ENCODE results near the gene PKN2.
"Not testable (repeated sequence)": the region's sequence is repeated elsewhere in the genome, so short reads cannot be mapped to it uniquely, and the experiment has no call there.

Gene PKN2

DNA sequence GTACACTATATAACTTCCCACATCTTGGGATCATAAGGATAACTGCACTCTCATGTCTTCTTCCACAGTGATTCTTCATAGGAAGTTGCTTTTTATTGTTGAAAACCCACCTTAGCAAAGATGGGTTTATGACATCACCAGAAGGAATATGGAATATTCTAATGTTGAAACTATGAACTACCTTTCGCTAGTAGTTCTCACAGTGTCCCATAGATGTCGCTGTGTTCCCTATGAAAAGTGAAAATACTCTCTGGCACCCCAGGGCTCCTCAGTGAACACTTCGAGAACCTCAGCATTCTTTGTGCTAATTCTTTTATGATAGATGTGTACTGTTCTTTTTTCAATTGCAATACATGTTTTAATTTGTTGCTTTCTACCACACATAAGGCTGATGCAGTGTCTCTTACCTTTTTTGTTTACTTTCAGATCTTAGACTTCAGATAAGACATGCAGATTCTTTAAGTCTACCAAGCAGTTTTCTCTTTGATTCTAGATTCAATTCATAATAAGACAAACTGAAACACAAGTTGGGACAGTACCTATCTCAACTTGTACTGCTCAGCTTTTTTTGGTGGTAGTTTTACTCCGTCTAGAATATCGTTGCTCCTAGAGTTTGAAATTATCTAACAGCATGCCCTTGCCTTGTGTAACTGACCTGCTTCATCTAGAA lies 116.4 kb downstream of the PKN2 start:
- peak; percentile 71 for DNase-seq

- DNase-seq: peak; percentile 61
Measured at GRCh38 chr1:88801575-88802208, 117.6 kb downstream of the PKN2 start.

- no peak for DNase-seq
Measured at GRCh38 chr1:88802404-88802803, 118.3 kb downstream of the PKN2 start.

GRCh38 chr1:88802950-88803349 lies 118.9 kb downstream of the PKN2 start:
- no peak for DNase-seq

DNA sequence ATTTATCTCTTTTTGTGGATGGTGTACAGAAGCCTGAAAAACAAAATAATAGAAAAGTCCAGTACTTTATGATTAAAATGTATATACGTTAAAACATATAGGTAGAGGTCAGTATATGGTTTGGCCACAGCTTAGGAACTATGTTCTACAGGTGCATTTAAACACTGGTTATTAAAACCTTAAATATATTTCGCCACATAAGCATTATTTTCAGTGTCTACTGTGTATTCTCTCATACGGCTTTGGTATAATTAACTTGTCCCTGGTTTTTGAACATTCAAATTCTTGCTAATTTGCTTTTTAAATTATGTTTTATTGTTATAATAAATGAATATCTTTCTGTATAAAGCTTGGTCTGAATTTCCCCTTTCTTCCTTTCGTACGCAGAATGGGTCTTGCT lies 119.4 kb downstream of the PKN2 start:
- no peak for DNase-seq

DNA sequence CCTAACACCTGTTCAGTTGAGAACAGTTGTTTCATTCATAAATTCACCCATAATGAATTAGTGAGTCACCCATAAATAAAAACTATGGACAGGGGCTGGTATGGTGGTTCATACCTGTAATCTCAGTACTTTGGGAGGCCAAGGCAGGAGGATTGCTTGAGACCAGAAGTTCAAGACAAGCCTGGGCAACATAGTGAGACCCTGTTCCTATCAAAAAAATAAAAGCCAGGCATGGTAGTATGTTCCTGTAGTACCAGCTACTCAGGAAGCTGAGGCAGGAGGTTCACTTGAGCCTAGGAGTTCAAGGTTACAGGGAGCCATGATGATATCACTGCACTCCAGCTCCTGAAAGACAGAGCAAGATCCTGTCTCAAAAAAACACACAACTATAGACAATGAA lies 128.3 kb downstream of the PKN2 start:
- DNase-seq: no peak

GRCh38 chr1:88813471-88813870 lies 129.4 kb downstream of the PKN2 start:
- no peak for DNase-seq

DNA sequence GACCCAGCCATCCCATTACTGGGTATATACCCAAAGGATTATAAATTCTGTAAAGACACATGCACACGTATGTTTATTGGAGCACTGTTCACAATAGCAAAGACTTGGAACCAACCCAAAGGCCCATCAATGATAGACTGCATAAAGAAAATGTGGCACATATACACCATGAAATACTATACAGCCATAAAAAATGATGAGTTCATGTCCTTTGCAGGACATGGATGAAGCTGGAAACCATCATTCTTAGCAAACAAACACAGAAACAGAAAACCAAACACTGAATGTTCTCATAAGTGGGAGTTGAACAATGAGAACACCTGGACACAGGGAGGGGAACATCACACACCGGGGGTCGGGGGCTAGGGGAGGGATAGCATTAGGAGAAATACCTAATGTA lies 135.6 kb downstream of the PKN2 start:
- not testable (repeated sequence) for DNase-seq

GRCh38 chr1:88825721-88826120 lies 141.6 kb downstream of the PKN2 start:
- peak; percentile 68 for DNase-seq

DNA sequence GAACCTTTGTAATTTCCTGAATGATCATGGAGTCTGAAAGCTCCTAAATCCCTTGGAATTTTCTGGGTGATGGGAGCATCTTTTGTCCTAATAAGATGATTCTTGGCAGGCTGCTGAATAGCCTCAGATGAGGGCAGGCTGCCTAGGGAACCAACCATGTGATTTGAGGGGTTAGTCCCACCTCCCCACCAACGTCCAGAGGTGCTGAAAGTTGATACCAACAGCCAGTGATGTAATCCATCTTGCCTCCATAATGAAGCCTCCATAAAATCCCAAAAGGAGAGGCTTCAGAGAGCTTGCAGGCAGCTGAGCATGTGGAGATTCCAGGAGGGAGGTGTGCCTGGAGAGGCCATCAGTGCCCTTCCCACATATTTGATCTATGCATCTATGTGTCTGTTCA lies 163.6 kb downstream of the PKN2 start:
- peak; percentile 34 for DNase-seq

DNA sequence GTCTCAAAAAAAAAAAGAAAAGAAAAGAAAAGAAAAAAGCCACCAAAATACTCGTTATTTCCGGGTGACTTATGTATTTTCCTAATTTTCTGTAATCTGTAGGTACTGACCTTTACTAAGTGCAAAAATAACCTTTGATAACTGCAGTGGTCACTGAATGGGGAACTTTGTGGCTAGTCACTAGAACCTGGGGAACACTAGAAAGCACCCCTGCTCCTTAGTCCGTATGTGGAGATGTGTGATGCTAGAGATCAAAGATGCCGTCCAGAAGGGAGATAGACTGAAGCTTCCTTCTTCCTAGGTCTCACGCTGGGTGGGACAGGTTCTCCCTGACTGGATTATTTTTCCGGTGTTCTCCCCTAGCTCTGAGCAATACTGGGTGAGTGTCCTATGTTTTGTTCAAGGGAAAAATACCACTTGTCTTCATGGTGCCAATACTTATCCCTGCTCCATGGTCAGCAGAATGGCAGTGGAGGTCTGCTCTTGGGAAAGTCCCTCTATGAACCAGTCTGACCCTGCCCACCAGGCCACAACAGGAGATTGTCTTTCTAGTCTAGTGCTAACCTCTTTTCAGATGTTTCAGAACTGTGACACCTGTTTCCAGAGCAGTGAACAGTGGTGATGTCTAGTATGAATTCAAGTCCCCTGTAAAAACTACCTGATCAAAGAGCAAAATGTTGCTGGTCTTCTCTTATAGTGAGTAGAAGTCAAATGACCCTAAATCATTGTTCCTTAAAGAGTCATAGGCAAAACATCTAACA lies 167.4 kb downstream of the PKN2 start:
- no peak for DNase-seq

GRCh38 chr1:88867743-88868521 lies 183.9 kb downstream of the PKN2 start:
- no peak for DNase-seq

DNA sequence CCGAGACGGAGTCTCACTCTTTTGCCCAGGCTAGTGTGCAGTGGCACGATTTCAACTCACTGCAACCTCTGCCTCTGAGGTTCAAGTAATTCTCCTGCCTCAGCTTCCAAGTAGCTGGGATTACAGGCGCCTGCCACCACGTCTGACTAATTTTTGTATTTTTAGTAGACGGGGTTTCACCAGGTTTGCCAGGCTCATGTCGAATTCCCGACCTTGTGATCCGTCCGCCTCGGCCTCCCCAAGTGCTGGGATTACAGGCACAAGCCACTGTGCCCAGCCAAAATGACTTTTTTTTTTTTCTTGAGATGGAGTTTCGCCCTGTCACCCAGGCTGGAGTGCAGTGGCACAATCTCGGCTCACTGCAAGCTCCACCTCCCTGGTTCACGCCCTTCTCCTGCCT lies 185.6 kb downstream of the PKN2 start:
- DNase-seq: not testable (repeated sequence)

GRCh38 chr1:88873737-88874349 lies 189.8 kb downstream of the PKN2 start:
- no peak for DNase-seq

DNA sequence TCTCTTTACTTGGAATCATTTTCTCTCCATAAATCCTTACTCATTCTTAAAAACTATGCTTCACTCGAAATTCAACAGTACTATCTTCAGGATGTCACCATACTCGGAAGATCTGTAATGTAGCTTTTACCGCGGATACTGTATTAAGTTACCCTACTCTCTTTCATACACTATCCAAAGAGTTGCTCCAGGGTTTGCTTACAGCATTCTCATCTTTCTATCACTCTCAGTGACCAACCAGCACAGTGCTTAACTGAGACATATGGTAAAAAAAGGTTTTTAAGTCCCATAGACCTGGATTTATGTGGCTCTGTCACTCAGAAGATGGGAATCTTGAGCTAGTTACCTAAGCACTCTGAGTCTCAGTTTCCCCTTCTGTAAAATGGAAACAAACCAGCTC lies 191.5 kb downstream of the PKN2 start:
- no peak for DNase-seq

GRCh38 chr1:88876573-88877365 lies 192.7 kb downstream of the PKN2 start:
- DNase-seq: no peak

DNA sequence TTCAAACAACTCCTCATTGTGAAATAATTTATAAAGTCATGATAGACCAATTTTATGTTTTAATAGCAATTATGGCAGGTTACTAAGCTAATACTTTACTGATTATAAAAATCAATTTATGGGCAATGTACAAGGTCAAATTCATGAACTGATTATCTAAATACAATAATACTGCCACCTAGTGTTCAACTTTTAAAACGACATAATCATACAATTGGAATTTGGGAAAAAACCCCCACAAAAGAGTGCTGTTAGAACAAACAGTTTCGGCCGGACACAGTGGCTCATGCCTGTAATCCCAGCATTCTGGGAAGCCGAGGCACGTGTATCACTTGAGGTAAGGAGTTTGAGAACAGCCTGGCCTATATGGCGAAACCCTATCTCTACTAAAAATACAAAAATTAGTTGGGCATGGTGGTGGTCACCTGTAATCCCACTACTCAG lies 193.3 kb downstream of the PKN2 start:
- DNase-seq: peak; percentile 63

- DNase-seq: peak; percentile 26
Measured at GRCh38 chr1:88877911-88878310, 193.8 kb downstream of the PKN2 start.

GRCh38 chr1:88878731-88879130 lies 194.7 kb downstream of the PKN2 start:
- DNase-seq: no peak

DNA sequence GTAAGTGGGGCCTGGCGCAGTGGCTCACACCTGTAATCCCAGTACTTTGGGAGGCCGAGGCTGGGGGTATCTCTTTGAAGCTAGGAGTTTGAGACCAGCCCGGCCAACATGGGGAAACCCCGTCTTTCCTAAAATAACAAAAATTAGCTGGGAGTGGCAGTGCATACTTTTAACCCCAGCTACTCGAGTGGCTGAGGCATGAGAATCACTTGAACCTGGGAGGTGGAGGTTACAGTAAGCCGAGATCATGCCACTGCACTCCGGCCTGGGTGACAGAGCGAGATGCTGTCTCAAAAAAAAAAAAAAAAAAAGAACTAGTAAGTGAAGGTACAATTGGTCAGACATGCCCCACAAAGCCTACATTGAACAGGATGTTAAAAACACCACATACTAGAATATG lies 196.6 kb downstream of the PKN2 start:
- DNase-seq: not testable (repeated sequence)

DNA sequence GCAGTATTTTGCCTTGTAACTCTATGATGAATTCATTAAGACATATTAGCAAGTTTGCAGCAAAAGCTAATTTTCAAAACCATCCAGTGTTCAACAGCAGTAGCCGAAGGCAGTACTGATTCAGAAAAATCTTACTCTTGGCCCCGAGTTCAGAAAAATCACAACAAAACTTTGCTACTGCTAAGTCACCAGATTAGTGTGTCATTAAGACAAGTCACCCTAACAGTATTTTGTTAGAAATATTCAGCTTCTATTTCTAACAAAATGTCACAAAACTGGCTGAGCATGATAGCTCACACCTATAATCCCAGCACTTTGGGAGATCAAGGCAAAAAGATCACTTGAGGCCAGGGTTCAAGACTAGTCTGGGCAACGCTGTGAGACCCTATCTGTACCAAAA lies 199.1 kb downstream of the PKN2 start:
- no peak for DNase-seq
